SK-N-SH (cell line): ENCODE data around the gene IL2RA. TPM values are rescaled to one million over a fixed set of nuclear protein-coding genes. Genes with fewer than 3 reads are reported as not detected.

Source experiments
- CTCF ChIA-PET: fragments of 300-600, 350-600 bp; formaldehyde crosslinking; extraction: SDS; loops from one replicate; lab custom pipeline; 2021; lab: Yijun Ruan, JAX
- POLR2A ChIA-PET: fragments of 350-600 bp; sonication (Branson Sonifier 250); formaldehyde crosslinking; extraction: SDS; loops from one replicate; lab custom pipeline; 2020; ENCODE audit warnings: antibody characterized with exemption, inconsistent platforms; lab: Yijun Ruan, JAX
- DNase-seq: peaks from one replicate; pipeline ENCODE4 v3.0.0; 2012
- H2AFZ ChIP-seq: fragments of 200-600 bp; sonication (generic); 2 replicates; pipeline ENCODE4 v1.8.1; 2016; ENCODE audit warnings: antibody characterized with exemption, mild to moderate bottlenecking, low read depth
- H3F3A ChIP-seq: fragments of 200-600 bp; sonication (generic); replicated peaks from 2 replicates; pipeline ENCODE3; 2016; ENCODE audit warnings: antibody characterized with exemption, mild to moderate bottlenecking; ENCODE audit not compliant: insufficient read depth
- H3K27ac ChIP-seq, 2 experiments: fragments of 200-500 bp in 1 of 2; fragments of 200-600 bp in 1 of 2; sonication (Bioruptor generic) in 1 of 2; sonication (generic), shearing (Covaris generic) in 1 of 2; 2 replicates each; pipeline versions ENCODE4 v1.5.1 to v1.6.1; 2014 to 2016; ENCODE audit warnings: low read depth in 2 of 2, inconsistent platforms in 1 of 2, low read length in 1 of 2, mild to moderate bottlenecking in 1 of 2, mixed read lengths in 1 of 2
- H3K27me3 ChIP-seq: fragments of 200-600 bp; sonication (generic), shearing (Covaris generic); 2 replicates; pipeline ENCODE4 v1.6.1; 2016; ENCODE audit warnings: mixed run types; ENCODE audit not compliant: insufficient read depth
- H3K36me3 ChIP-seq, 2 experiments: fragments of 200-500 bp in 1 of 2; fragments of 200-600 bp in 1 of 2; sonication (Bioruptor generic) in 1 of 2; sonication (generic) in 1 of 2; replicated peaks in 1 of 2; 2 replicates each; pipeline versions ENCODE3 to v1.5.1; 2014 to 2016; ENCODE audit warnings: low read length in 1 of 2, mild to moderate bottlenecking in 1 of 2; ENCODE audit not compliant: insufficient read depth in 2 of 2, control insufficient read depth in 1 of 2
- H3K4me1 ChIP-seq, 2 experiments: fragments of 200-500 bp in 1 of 2; fragments of 200-600 bp in 1 of 2; sonication (Bioruptor generic) in 1 of 2; sonication (generic), shearing (Covaris generic) in 1 of 2; 2 replicates each; pipeline versions ENCODE4 v1.5.1 to v1.6.1; 2014 to 2016; ENCODE audit warnings: low read depth in 1 of 2, low read length in 1 of 2, mixed run types in 1 of 2; ENCODE audit not compliant: insufficient read depth in 2 of 2, control insufficient read depth in 1 of 2
- H3K4me2 ChIP-seq: fragments of 200-600 bp; sonication (generic), shearing (Covaris generic); 2 replicates; pipeline ENCODE4 v1.6.1; 2017; ENCODE audit warnings: mixed run types
- H3K4me3 ChIP-seq, 2 experiments: fragments of 200-500 bp in 1 of 2; fragments of 200-600 bp in 1 of 2; sonication (Bioruptor generic) in 1 of 2; sonication (generic), shearing (Covaris generic) in 1 of 2; 2 replicates each; pipeline versions ENCODE4 v1.5.1 to v1.8.1; 2014 to 2016; ENCODE audit warnings: low read depth in 2 of 2, inconsistent platforms in 1 of 2, low read length in 1 of 2, mild to moderate bottlenecking in 1 of 2, mixed read lengths in 1 of 2, moderate library complexity in 1 of 2
- H3K79me2 ChIP-seq: fragments of 200-600 bp; sonication (generic); 2 replicates; pipeline ENCODE4 v1.8.1; 2017; ENCODE audit warnings: mild to moderate bottlenecking; ENCODE audit not compliant: insufficient read depth
- H3K9ac ChIP-seq: fragments of 200-600 bp; sonication (generic); 2 replicates; pipeline ENCODE4 v1.6.1; 2017; ENCODE audit warnings: mixed run types
- H3K9me2 ChIP-seq: fragments of 200-600 bp; sonication (generic); 2 replicates; pipeline ENCODE4 v1.6.1; 2017; ENCODE audit warnings: mixed run types
- H3K9me3 ChIP-seq: fragments of 200-600 bp; sonication (generic); 2 replicates; pipeline ENCODE4 v1.6.1; 2017; ENCODE audit warnings: mixed run types, mild to moderate bottlenecking, moderate library complexity
- H4K20me1 ChIP-seq: fragments of 200-600 bp; sonication (generic); 2 replicates; pipeline ENCODE4 v1.6.1; 2017; ENCODE audit warnings: mild to moderate bottlenecking, mixed run types; ENCODE audit not compliant: insufficient read depth
- EZH2phosphoT487 ChIP-seq: fragments of 200-600 bp; sonication (generic); IDR thresholded peaks from 2 replicates; pipeline ENCODE4 v1.6.1; 2017; ENCODE audit warnings: low read depth, mixed run types, mild to moderate bottlenecking, antibody characterized with exemption, moderate library complexity, borderline replicate concordance
- FOXM1 ChIP-seq: IDR thresholded peaks from 2 replicates; pipeline ENCODE4 v1.4.0; 2012; ENCODE audit warnings: low read depth, mild to moderate bottlenecking
- IRF3 ChIP-seq: fragments of 150-350 bp; IDR thresholded peaks from 2 replicates; pipeline ENCODE4 v1.6.1; 2016; ENCODE audit warnings: mild to moderate bottlenecking, low read depth, low read length
- JUND ChIP-seq: IDR thresholded peaks from 2 replicates; pipeline ENCODE4 v1.4.0; 2012
- MEF2A ChIP-seq: IDR thresholded peaks from 2 replicates; pipeline ENCODE4 v1.4.0; 2012; ENCODE audit warnings: low read depth, borderline replicate concordance
- MXI1 ChIP-seq: IDR thresholded peaks from 2 replicates; pipeline ENCODE4 v1.6.1; 2012; ENCODE audit warnings: mild to moderate bottlenecking, low read depth, low read length, improper control_type of control experiment
- NRF1 ChIP-seq: IDR thresholded peaks from 2 replicates; pipeline ENCODE4 v1.6.1; 2012; ENCODE audit warnings: low read depth, mild to moderate bottlenecking, low read length
- PBX3 ChIP-seq: IDR thresholded peaks from 2 replicates; pipeline ENCODE4; 2012
- POLR2AphosphoS5 ChIP-seq: IDR thresholded peaks from 2 replicates; pipeline ENCODE4 v1.6.1; 2012; ENCODE audit warnings: low read depth, low read length
- RCOR1 ChIP-seq: fragments of 150-350 bp; IDR thresholded peaks from 2 replicates; pipeline ENCODE4 v1.6.1; 2017; ENCODE audit warnings: antibody characterized with exemption, low read length
- REST ChIP-seq: IDR thresholded peaks from 2 replicates; pipeline ENCODE4 v1.6.1; 2012; ENCODE audit warnings: mild to moderate bottlenecking, low read depth, low read length, moderate library complexity
- RFX5 ChIP-seq: IDR thresholded peaks from 2 replicates; pipeline ENCODE4 v1.6.1; 2012; ENCODE audit warnings: mild to moderate bottlenecking, improper control_type of control experiment, low read length
- RXRA ChIP-seq: IDR thresholded peaks from 2 replicates; pipeline ENCODE4 v1.4.0; 2012; ENCODE audit warnings: low read depth, mild to moderate bottlenecking, borderline replicate concordance
- SIN3A ChIP-seq: IDR thresholded peaks from 2 replicates; pipeline ENCODE4 v1.6.1; 2012; ENCODE audit warnings: low read depth, mild to moderate bottlenecking, low read length, moderate library complexity, borderline replicate concordance
- USF2 ChIP-seq: fragments of 150-350 bp; IDR thresholded peaks from 2 replicates; pipeline ENCODE4 v1.6.1; 2017; ENCODE audit warnings: antibody characterized with exemption, low read length, low read depth, borderline replicate concordance
- ZBTB33 ChIP-seq: IDR thresholded peaks from 2 replicates; pipeline ENCODE4 v1.4.0; 2012; ENCODE audit warnings: low read depth, borderline replicate concordance
- WGBS: methylation state at CpG from one replicate; pipeline ENCODE4 v1.1.6; 2017; ENCODE audit warnings: low lambda C conversion rate; 5-methylcytosine and 5-hydroxymethylcytosine counted together
- polyA plus RNA-seq, 3 experiments: library from polyadenylated mRNA; depleted of rRNA; stranded (reverse); fragments of >200 nt; gene quantifications; 2 replicates each; pipeline ENCODE4 v1.2.3, GENCODE V29; 2012

Gene IL2RA
- polyA plus RNA-seq, 1 of the 3 experiments (the other 2 are of a cell fraction) = not detected

- CTCF ChIA-PET = no interaction called here
- Histone ChIP-seq H3K4me3 (no peak overlapping the region), H3K27me3 (peaks cover 5% of the 10 kb centered on the region; the same call in 1 of the 2 replicates), H3K36me3 (no peaks in the 10 kb centered on the region), H4K20me1 (no peaks in the 10 kb centered on the region), H3K4me1 (no peaks in the 10 kb centered on the region), H2AFZ (no peak overlapping the region), H3K9me2 (no peaks in the 10 kb centered on the region), H3K9ac (no peak overlapping the region), H3F3A (no peaks in the 10 kb centered on the region), H3K27ac (no peak overlapping the region), H3K9me3 (peaks cover 7% of the 10 kb centered on the region), H3K79me2 (no peaks in the 10 kb centered on the region), H3K4me2 (no peak overlapping the region)
- WGBS = 36% methylated on average over 2 of the region's 2 CpGs
- TF ChIP-seq EZH2phosphoT487 (no peak), PBX3 (no peak), RCOR1 (no peak), SIN3A (no peak), RXRA (no peak), ZBTB33 (no peak), JUND (no peak), RFX5 (no peak), POLR2AphosphoS5 (no peak), USF2 (no peak), MXI1 (no peak), IRF3 (no peak), MEF2A (no peak), REST (no peak), FOXM1 (no peak), NRF1 (no peak)
- no peak for DNase-seq
- POLR2A ChIA-PET = no interaction called here
Measured at GRCh38 chr10:5989756-5990155, 72.4 kb downstream of the IL2RA start.
